NCI-H1436 treated with DMSO at 0.1 percent for 48 hours (cell line): ENCODE results near the gene HRK.

Source experiments
- DNase-seq: peaks from one replicate; lab custom pipeline; 2025; lab: John Stamatoyannopoulos, UW

Gene HRK

DNA sequence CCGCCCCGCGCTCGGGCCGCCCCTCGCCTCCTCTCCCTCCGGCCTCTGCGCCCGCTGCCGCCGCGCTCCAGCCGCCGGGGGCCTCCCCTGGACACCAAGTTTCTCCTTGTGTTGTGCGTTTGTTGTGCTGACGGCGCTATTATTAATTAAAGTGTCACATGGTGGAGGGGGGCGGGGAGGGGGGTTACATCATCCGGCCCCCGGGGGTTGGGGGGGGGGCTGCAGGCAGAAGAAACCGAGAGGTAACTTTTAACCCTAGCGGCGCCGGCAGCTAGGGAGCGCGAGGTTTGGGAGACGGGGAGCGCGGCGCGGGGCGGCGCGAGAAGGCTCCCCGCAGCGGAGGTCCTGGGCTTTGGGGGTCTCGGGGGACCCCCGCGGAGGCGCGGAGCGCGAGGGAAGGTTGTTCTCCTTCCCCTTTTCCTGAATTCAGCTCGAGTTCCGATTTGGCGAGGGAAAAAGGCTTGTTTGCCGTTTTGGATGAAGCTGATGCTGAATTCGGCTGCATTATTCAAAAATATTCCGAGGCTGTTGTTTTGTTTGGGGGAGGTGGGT, at the start of gene HRK:
HRK (minus strand) TSS at position 117 of the 552 bp plus-strand sequence. CDS start 134 bp downstream, outside the sequence.
- DNase-seq, result no peak

DNA sequence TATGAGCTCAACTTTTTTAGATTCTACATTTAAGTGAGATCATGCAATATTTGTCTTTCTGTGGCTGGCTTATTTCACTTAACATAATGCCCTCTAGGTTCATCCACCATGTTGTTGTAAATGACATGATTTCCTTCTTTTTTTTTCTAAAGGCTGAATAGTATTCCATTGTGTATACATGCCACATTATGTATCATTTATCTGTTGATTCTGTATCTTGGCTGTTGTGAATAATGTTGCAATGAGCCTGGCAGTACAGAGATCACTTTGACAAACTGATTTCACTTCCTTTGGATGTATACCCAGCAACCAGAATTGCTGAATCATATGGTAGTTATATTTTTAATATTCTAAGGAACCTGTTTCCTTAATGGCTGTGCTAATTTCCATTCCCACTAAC, 48.6 kb upstream of the HRK start:
- no peak for DNase-seq

DNA sequence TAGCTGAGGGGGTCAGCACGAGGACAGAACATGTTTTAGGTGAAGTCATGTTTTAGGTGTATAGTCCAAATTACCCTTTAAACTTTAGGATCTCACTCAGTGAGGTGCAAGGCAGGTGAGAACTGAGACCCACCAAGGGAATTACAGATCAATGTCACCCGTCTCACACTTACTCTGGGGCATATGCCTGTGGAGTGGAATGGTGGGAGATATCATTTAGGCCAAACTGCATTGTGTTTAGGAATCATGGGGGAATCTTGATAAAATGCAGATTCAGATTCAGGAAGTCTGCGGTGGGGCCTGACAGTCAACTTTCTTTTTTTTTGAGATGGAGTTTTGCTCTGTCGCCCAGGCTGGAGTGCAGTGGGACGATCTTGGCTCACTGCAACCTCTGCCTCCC, 47.3 kb upstream of the HRK start:
- no peak for DNase-seq

DNA sequence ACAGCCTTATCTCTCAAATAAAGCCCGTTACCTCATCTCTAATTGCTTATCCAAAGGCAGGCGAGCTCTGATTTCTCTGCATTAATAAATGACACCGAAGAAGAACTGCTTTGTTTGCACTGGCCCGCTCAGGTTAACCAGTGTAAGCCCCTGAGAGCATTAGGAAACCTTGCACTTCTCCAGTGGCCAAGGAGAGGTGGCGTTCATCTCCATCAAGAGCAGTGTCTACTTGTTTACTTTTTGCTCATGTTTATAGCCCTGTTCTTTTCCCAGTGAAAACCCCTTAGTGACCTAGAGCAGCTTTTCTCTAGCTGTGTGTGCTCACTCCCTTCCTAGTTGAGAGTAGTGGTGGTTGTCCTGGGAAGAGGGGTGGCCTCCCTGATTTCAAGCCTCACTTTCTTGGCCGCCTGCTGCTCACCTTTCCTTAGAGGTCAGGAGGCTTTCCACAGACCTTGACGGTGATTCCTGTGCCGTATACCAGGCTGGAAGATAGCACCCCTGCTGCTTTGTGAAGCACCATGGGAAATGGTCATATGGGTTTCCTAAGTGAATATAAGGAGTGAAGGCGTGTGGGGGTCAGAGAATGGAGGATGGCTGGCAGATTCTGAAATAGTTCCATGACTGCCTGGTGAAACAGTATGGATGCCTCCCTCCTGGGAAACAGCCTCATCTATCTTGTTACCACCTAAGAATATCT, 46.2 kb upstream of the HRK start:
- no peak for DNase-seq

DNA sequence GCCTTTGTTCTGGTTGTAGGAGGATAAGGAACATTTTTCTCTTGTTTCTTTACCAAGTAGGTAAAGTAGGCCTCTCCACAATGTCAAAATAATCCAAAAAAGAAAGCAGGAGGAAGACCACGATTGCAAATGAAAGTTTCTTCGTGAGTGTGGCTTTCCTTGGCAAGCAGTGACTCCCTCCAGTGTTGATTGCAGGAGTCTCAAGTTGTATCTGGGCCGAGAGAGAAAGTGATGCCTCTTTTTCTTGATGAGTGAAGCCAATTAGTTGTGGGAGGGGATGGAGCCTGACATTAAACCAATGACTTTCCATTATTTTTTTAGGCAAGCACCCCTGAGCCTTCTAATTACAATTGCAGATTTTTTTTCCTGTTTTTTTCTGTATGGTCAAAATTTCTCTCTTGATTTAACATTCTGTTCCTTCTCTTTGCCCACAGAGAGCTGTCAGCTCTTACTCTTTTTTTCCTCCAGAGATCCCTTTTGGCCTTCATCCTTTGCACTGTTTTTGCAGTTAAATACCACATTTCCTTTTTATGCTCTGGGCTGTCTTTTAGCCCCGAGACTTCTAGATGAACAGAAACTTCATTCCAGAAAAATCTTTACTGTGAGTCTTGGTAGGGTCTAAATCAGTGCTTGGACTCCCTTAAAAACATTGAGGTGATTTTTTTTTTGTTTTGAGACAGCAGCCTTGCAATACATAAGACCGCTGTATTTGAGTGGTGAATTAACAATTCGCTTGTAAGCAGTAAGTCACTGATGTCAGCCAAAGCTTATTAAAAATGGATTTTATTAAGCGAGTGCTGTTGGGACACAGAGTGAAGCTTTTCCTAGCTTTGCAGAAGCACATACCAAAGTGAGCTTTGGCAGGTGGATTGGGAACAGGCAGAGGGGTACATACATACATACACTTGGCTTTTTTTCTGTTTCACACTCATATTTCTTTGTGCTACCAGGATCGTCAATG, 45.3 kb upstream of the HRK start:
- DNase-seq, result no peak

DNA sequence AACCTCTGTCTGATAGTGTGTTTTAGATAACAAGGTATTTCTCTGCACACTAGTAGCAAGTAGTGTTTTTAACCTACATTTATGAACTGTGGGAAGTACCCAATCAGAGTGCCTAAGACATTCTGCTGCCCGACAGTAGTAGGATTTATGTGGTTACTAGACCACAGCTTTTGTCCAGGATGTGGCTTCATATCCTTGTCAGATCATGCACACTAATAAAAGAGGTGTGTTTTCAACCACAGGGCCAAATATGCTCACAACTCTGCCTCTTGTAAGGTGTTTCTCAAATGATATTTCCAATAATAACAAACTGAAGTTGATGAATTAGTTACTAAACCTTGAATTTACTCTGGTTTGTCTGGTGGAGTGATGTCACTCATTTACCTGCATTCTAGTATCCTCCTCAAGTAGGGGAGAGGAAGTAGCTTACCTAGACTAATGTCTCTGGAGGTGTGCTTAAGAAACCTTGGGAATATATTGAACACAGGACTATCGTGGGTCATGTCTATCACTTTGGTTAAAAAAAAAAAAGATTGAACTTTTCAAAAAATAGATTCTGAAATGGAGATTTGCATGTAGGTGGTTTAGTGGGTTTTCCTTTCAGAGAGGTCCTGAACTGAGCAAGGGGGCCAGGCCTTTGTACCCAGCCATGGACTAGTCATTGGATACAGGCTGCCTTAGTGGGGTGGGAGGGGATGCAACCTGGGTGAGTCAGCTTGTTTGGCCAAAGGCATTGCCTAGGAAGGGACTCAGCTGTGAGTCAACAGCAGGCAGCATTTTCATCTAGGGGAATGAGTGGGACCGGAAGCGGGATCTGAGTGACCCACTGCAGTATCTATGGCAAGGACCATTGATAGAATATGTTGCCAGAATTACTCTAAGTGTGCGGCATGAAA, 43.6 kb upstream of the HRK start:
- DNase-seq, result no peak

DNA sequence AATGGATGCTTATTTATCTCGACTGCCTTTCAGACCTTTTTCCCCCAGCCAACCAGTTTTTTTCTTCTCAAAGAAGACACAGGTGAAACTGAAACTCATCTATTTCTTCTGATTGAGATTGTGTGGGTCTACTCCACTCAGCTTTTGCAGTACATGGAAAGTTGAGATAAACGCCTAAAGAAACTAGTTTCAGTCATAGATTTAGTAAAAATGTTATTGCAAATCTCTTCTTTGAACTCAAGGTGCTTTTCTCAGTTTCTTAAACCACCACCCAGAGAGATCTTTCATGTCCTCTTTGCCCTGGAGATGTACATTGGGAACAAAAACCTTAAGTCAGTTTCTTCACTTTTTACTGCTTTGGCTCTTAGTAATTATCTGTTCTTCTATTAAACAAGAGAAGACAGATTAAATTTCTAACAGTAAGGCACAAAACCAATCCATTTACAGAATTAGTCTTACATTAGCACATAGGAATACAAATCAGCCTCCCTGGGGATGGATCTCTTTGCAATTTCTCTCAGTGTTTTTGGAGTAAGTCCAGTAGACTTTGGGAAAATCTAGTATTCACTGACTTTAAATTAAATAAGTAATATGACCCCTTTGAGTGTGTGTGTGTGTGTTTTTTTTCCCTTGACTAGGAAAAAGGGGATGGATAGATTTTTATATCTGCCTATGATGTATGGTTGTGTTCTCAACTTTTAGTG, 41.1 kb upstream of the HRK start:
- no peak for DNase-seq

DNA sequence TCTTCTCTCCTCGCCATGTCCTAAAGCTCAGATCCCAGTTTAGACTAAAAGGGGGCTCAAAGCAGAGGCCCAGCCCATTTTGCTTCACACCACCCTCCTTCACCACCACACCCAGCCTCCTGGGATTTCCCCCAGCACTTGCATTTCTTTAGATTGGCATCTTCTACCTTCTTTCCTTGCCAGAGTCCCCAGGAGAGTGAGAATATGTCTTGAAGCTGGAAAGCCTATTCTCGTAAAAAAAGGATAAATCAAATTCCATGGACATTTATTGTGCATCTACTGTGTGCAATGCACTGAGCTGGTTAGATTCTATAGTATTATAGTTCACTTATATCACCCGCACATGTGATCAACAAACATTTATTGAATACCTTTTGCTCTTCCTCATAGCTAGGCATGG, 39.7 kb upstream of the HRK start:
- no peak for DNase-seq

DNA sequence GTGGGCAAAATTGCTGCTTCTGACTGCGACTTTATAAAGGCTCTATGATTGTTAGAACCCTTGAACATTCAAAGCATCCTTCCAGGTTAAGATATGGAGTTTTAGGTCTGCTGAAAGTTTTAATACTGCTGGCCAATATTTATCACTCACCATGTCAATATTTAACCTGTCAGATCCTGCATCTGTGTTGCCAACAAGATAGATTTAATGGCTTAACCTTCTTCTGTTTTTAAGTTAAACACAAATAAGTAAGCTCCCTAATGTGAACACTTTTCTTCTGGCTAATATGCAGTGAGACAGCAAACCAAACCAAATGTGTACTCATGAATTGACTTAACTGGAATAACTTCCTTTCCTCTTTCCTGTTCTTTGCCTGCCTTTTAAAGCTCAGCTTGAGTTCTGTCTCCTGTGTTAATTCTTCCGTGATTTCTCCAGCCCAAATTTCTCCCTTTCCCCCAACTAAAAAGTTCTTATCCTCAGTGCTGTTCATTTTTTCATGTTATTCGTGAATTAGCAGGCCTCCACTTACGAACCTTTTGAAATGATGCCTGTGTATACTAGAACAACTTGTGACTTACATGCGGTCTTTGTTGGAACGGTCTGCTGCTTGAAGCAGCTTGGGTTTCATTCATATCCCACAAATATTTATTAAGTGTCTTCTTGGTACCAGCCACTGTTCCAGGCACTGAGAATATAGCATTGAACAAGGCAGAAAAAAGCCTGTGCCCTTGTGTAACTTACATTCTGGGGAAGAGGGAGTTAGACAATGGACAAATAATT, 38.7 kb upstream of the HRK start:
- no peak for DNase-seq

DNA sequence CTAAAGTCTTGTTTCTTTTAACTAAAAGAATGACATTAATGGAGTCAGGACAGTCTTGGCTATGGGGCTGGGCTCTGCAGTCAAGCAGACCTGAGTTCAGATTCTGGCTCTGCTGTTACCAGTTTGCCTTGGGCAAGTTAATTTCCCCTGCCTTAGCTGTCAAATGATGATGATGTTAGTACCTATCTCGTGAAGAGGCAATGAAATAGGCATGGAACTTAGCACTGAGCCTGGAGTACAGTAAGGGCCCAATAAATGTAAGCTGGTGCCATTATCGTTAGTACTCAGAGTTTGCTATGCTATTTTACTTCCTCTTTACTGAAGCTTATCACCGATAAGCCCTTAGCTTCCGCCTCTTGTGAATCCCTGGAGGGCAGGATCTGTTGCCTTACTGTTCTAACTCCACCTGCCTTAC, 38.0 kb upstream of the HRK start:
- DNase-seq, result peak; percentile 74

DNA sequence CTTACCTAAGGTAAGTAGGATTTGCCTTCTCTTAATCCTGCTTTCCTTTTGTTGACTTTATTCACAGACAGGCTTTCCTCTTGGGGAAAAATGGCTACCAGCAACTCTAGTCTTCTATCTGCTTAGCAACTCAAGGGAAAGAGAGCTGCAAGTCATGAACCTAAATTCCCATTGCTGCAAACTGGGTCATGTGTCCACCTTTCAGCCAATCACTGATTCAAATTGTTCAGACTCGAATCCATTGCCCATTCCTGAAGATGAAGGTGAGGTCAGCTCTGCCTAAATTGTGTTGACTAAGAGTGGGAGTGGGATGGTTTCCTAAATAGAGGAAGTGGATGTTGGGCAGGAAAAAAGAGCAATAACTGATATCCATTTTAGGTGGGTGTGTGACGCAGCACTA, 37.2 kb upstream of the HRK start:
- DNase-seq, result no peak

DNA sequence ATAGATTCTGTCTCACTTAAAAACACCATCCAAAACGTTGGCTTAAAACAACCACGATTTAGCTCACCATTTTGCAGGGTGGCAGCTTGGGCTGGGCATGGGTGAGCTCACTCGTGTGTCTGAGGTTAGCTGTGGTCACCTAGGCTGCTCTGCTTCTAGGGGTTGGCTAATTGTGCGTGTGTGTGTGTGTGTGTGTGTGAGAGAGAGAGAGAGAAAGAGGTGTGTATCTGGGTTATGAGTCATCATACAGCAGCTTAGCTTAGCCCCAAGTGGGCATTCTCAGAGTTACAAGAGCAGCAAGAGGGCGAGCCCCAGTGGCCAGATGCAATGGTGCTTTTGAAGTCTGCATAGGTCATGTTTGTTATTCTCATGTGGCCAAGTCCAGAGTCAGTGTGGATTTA, 35.5 kb upstream of the HRK start:
- DNase-seq, result no peak

DNA sequence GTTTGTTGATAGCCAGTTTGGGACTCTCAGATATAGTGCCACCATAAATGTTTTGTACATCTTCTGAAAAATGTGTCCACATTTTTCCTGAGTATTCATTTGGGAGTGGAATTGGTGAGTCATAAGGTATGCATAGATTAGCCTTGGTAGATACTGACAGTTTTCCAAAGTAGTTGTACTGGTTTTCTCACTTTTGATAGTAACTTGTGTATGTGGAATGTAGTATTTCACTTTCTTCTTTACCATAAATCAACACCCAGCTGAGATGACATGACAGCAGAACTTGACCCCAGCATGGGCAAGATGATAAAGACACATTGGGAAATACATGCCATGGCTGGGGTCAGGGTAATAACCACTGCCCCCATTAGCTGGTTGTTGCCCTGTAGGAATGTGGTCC, 34.9 kb upstream of the HRK start:
- no peak for DNase-seq

DNA sequence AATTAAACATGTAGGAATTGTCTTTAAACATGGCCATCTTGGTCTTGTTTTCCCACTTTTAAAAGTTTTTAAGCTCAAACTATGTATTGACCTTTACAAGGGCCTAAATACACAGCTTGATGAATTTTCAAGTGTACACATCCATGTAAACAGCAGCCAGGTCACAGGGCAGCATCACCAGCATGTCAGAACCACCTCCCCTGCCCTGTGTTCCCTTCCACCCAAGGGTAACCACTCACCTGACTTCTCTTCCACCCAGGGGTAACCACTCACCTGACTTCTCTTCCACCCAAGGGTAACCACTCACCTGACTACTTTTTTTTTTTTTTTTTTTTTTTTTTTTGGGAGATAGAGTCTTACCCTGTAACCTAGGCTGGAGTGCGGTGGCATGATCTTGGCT, 34.1 kb upstream of the HRK start:
- DNase-seq, result no peak

DNA sequence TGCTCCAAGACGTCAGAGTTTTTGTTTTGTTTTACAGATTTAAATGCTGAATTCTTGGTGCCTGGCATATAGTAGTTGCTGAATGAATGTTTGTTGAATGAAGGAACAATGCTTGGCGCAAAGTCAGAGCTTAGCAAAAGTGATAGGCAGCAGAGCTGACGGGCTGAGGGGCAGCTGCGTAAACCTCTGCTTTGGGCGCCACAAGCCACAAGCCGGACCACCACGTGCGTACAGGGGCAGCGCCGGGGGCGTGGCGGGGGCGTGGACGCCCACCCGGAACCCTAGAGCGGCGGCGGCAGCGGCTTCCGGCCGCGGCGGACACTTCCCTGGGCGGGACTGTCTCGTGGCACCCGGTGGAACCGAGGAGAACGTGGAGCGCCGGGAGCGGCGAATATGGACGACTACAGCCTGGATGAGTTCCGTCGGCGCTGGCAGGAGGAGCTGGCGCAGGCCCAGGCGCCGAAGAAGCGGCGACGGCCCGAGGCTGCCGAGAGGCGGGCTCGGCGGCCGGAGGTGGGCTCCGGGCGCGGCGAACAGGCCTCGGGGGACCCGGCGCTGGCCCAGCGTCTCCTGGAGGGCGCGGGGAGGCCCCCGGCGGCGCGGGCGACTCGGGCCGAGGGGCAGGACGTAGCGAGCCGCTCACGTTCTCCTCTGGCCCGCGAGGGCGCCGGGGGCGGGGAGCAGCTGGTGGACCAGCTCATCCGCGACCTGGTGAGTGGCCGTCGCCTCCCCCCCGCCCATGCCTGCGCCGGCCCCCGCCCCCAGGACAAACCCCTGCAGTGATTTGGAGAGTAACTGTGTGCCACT, 29.6 kb upstream of the HRK start, which contains the start of gene FBXW8:
FBXW8 (plus strand) TSS at position 306 of the 807 bp plus-strand sequence; CDS start at position 394, 88 bp downstream.
- DNase-seq, result no peak

DNA sequence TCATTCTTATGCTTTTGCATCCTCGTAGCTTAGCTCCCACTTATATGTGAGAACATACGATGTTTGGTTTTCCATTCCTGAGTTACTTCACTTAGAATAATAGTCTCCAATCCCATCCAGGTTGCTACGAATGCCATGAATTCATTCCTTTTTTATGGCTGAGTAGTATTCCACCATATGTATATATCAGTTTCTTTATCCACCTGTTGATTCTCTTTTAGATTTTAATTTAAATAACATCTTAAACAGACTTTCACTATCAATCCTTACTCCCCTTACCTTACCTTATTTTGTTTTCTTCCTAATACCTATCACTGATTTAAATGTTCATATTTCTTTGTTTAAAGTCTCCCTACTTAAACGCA, 29.0 kb upstream of the HRK start:
- no peak for DNase-seq

DNA sequence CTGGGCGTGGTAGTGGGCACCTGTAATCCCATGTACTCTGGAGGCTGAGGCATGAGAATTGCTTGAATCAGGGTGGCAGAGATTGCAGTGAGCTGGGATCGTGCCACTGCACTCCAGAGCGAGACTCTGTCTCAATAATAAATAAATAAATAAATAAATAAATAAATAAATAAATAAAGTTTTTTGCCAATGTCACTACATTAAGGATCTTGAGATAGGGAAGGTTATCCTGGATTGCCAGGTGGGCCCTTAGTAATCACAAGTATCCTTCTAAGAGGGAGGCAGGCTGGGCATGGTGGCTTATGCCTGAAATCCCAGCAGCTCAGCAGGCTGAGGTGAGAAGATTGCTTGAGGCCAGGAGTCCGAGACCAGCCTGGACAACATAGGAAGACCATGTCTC, 25.0 kb upstream of the HRK start:
- DNase-seq, result no peak

DNA sequence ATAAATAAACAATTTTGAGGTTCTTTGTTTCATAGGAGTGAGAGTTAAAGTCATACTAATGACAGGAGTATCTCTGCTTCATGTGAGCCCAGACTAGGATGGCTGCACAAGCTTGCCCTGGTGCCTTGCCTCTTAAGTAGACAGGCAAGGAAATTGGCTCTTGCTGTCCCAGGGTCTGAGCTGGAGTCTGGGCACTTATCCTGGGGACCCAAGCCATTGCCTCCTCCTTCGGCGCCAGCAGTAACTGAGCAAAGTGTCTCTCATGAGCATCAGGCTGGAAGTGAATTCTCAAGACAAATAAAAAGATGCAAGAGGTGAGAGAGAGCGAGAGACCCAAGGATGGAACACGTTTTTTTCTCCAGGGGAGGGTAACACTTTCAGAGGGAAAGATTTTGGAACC, 22.6 kb upstream of the HRK start:
- no peak for DNase-seq

DNA sequence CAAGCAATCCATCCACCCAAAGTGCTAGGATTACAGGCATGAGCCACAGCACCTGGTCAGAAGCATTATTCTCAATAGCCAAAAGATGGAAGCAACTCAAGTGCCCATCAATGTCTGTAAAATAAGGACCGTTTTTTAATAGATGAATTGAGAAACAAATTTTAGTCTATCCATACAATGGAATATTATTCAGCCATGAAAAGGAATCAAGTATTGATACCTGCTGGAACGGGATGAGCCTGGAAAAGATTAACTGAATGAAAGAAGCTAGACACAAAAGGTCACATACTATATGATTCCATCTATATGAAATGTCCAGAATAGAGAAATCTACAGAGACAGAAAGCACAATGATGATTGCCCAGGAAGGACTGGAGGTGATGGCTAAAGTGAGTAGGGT, 20.4 kb upstream of the HRK start:
- DNase-seq, result no peak

DNA sequence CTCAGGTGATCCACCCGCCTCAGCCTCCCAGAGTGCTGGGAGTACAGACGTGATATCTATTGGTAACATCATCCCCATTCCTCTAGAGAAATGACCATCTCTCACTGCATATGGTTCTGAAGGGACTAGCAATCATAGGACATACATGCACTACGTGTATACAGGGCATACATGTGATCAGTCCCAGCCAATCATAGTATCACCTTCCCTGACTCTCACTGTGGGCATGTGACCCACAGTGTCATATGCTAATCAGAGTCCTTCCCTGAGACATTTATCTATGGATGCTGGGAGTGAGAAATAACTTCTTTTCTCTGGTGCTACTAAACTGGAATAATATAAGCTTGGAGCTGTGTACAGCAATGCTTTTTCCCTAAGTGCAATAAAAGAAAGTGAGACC, 17.4 kb upstream of the HRK start:
- no peak for DNase-seq
